HepG2 (cell line): ENCODE measurements around the gene ANKRD49. TPM values are rescaled to one million over a fixed set of nuclear protein-coding genes. Genes with fewer than 3 reads are reported as not detected.
A peak's percentile ranks its signal among the peaks of the same experiment; 100 is the strongest.

ENCODE experiments used
- THYN1 ChIP-seq: sonication (generic); formaldehyde crosslinking; IDR thresholded peaks from 2 replicates; pipeline ENCODE4 v1.8.1; 2023; ENCODE audit warnings: low read depth, mild to moderate bottlenecking, moderate library complexity, missing genetic modification reagents, borderline replicate concordance
- ZBTB40 ChIP-seq, 2 experiments: fragments of 450-650 bp in 1 of 2; sonication (generic) in 1 of 2; formaldehyde crosslinking in 1 of 2; IDR thresholded peaks; 2 replicates each; pipeline versions ENCODE4 v1.6.1 to v1.8.0; 2016 to 2022; ENCODE audit warnings: antibody characterized with exemption in 1 of 2, mild to moderate bottlenecking in 1 of 2, missing genetic modification reagents in 1 of 2
- ZHX1 ChIP-seq: sonication (generic); formaldehyde crosslinking; IDR thresholded peaks from 2 replicates; pipeline ENCODE4 v1.8.1; 2022; ENCODE audit warnings: low read depth, mild to moderate bottlenecking, missing genetic modification reagents
- ZNF3 ChIP-seq: IDR thresholded peaks from 2 replicates; pipeline ENCODE4 v1.7.0; 2017; ENCODE audit warnings: inconsistent platforms
- ZNF317 ChIP-seq: sonication (generic); formaldehyde crosslinking; IDR thresholded peaks from 2 replicates; pipeline ENCODE4 v1.5.0; 2020; ENCODE audit warnings: mild to moderate bottlenecking, missing genetic modification reagents
- ZNF546 ChIP-seq: sonication (generic); formaldehyde crosslinking; conservative IDR thresholded peaks from 2 replicates; pipeline ENCODE4 v1.8.1; 2023; ENCODE audit warnings: mild to moderate bottlenecking, missing genetic modification reagents
- polyA plus RNA-seq, 8 experiments: library from polyadenylated mRNA; depleted of rRNA in 3 of 8; stranded (reverse) in 7 of 8; unstranded in 1 of 8; fragments of >200 nt; fragmentation: Illumina TruSeq in 4 of 8; extraction: Trizol in 4 of 8; gene quantifications; 2 replicates each; pipeline versions ENCODE4 v1.2.1 to v1.2.3, GENCODE V29; 2011 to 2016; ENCODE audit warnings: low read depth in 4 of 8, missing spikeins in 1 of 8, mixed read lengths in 1 of 8; ENCODE audit not compliant: insufficient read depth in 1 of 8
- total RNA-seq, 5 experiments: library from RNA; depleted of rRNA; stranded (reverse); fragments of >200 nt; fragmentation: Illumina TruSeq; extraction: Trizol; gene quantifications; 2 replicates each; pipeline ENCODE4 v1.2.3, GENCODE V29; 2016; ENCODE audit warnings: low read depth in 1 of 5
- TF ChIP-seq, protein P1 (sequence below): sonication (generic); formaldehyde crosslinking; IDR thresholded peaks from 2 replicates; pipeline ENCODE4 v1.4.0; 2020; ENCODE audit warnings: low read depth, mild to moderate bottlenecking, missing genetic modification reagents
- TF ChIP-seq, protein P2 (sequence below): sonication (generic); formaldehyde crosslinking; IDR thresholded peaks from 2 replicates; pipeline ENCODE4 v1.4.0; 2020; ENCODE audit warnings: missing genetic modification reagents

Gene ANKRD49
- total and polyA plus RNA-seq, 2 of the 13 experiments (the other 11 are each of a cell fraction or from before 2014, with no cell fraction given), result 14.2 to 14.3 TPM

- no peak for TF ChIP-seq ZNF317 (CRISPR knock-in tag)
- no peak for TF ChIP-seq ZHX1
- TF ChIP-seq, protein P1, sequence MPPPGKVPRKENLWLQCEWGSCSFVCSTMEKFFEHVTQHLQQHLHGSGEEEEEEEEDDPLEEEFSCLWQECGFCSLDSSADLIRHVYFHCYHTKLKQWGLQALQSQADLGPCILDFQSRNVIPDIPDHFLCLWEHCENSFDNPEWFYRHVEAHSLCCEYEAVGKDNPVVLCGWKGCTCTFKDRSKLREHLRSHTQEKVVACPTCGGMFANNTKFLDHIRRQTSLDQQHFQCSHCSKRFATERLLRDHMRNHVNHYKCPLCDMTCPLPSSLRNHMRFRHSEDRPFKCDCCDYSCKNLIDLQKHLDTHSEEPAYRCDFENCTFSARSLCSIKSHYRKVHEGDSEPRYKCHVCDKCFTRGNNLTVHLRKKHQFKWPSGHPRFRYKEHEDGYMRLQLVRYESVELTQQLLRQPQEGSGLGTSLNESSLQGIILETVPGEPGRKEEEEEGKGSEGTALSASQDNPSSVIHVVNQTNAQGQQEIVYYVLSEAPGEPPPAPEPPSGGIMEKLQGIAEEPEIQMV (CRISPR knock-in tag), result peak; percentile 73
- TF ChIP-seq THYN1 (CRISPR knock-in tag), result no peak
- TF ChIP-seq, protein P2, sequence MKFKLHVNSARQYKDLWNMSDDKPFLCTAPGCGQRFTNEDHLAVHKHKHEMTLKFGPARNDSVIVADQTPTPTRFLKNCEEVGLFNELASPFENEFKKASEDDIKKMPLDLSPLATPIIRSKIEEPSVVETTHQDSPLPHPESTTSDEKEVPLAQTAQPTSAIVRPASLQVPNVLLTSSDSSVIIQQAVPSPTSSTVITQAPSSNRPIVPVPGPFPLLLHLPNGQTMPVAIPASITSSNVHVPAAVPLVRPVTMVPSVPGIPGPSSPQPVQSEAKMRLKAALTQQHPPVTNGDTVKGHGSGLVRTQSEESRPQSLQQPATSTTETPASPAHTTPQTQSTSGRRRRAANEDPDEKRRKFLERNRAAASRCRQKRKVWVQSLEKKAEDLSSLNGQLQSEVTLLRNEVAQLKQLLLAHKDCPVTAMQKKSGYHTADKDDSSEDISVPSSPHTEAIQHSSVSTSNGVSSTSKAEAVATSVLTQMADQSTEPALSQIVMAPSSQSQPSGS (CRISPR knock-in tag), result no peak
- TF ChIP-seq ZNF546 (CRISPR knock-in tag), result no peak
- TF ChIP-seq ZNF3 (CRISPR knock-in tag), result no peak
- TF ChIP-seq ZBTB40 (IDR thresholded peaks at IDR 0.05), result no peak
- peak; percentile 54; the same call in 1 of the 2 replicates for TF ChIP-seq ZBTB40 (CRISPR knock-in tag; IDR thresholded peaks at IDR 0.05)
Measured at GRCh38 chr11:94543695-94544645, 50.2 kb downstream of the ANKRD49 start, which contains the start of gene FUT4 (continued).
